ENCODE measurements around the gene LAT.

The LAT gene

DNA sequence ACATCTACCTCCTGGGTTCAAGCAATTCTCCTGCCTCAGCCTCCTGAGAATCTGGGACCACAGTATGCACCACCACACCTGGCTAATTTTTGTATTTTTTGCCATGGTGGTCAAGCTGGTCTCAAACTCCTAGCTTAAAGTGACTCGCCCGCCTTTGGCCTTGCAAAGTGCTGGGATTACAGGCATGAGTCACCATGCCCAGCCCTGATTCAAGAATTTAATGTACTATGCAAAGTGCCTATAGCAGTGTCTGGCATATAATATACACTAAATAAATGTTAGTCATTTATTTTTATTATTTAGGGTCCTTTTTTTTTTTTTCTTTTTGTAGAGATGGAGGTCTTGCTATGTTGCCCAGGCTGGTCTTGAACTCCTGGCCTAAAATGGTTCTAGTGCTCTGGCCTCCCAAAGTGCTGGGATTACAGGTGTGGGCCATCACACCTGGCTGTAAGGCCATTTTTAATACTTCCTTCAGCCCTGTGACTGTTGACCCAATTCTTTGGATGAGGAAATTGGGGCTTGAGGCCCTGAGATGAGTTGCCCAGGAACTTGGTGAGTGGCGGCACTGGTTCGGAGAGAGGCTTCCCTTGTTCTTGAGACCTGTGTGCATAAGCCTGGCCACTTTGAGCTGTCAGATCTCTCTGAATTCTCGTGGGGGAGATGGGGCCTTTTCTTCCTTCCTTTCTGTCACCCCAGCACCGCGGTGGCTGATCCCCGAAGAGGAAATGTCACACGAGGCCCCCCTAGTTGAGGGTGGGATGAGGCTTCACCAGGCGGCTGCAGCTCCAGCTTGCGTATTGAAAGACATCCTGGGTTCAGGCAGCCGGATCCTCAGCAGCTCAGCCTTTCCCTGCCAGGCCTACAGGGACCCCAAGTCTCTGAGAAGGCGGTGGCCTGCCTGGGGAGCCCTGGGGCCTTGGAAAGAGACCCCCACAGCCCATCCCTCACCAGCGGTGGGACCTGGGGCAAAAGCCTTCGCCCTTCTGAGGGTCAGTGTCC is 38.7 kb downstream of the LAT start:
- H3K27me3 ChIP-seq (ENCODE audit: control insufficient read depth, insufficient read depth, low read length, poor library complexity, severe bottlenecking): no peaks in the 10 kb centered on the region
- no peaks in the 10 kb centered on the region for H3K9me3 ChIP-seq (ENCODE audit: control insufficient read depth, low read length)
- no peaks in the 10 kb centered on the region for H3K36me3 ChIP-seq (ENCODE audit: control insufficient read depth, insufficient read depth, low read length)
- WGBS, 2 experiments: 90 to 91% methylated on average over 15 of the region's 15 CpGs
- H3K4me3 ChIP-seq (ENCODE audit: insufficient read depth, low read depth, low read length): no peak overlapping the region
- no peaks in the 10 kb centered on the region for H3K4me1 ChIP-seq (ENCODE audit: control insufficient read depth, insufficient read depth, low read length)
- no peak overlapping the region for H3K27ac ChIP-seq (ENCODE audit: insufficient read depth, low read depth, low read length, poor library complexity, severe bottlenecking)

DNA sequence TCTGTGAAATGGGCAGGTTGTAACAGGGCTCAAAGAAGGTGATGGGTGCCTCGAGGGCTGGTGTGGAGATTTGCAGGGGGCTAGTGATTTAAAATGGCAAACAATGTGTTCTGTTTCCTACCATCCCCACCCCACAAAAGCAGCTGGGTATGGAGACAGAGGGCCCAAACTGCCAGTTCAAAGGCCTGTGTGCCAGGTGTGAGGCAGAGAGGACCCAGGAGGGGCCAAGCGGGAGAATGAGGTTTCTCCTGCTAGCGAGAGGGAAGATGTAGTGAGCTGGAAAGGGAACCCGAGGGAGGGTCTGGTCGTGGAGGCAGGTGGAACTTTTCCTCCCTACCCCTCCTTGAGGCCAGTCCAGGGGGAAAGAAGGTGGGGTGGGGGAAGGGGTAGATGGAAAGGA is 39.4 kb downstream of the LAT start:
- no peaks in the 10 kb centered on the region for H3K36me3 ChIP-seq (ENCODE audit: control insufficient read depth, insufficient read depth, low read length)

DNA sequence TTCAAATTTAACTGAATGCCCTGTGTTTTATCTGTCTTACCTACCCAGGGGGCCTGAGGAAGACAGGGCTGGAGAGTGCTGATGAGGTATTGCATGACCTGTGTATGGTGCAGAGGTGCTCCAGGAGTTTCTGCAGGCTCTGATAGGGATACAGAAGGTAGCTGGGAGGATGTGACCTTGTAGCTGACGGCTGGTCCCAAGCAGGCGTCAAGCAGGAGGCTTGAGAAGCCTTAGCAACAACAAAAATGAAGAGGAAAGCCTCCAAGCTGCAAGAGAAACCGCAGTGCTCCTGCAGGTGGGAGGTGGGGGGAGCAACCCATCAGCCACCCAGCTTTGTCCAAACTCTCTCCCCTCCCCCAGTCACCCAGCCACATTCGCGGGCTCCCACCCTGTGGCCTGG is 40.4 kb downstream of the LAT start:
- no peaks in the 10 kb centered on the region for H3K36me3 ChIP-seq (ENCODE audit: control insufficient read depth, insufficient read depth, low read length)
- H3K27me3 ChIP-seq (ENCODE audit: control insufficient read depth, insufficient read depth, low read length, poor library complexity, severe bottlenecking): no peaks in the 10 kb centered on the region
- H3K4me1 ChIP-seq (ENCODE audit: control insufficient read depth, insufficient read depth, low read length): peaks cover 8% of the 10 kb centered on the region
- no peak overlapping the region for H3K4me3 ChIP-seq (ENCODE audit: insufficient read depth, low read depth, low read length)
- 67 to 73% methylated on average over 5 of the region's 5 CpGs for WGBS, 2 experiments
- H3K9me3 ChIP-seq (ENCODE audit: control insufficient read depth, low read length): no peaks in the 10 kb centered on the region
- H3K27ac ChIP-seq (ENCODE audit: insufficient read depth, low read depth, low read length, poor library complexity, severe bottlenecking): no peak overlapping the region

More for the DNA sequence above, 39.4 kb downstream of the LAT start:
- no peak overlapping the region for H3K4me3 ChIP-seq (ENCODE audit: insufficient read depth, low read depth, low read length)
- 89 to 92% methylated on average over 5 of the region's 5 CpGs for WGBS, 2 experiments
- H3K9me3 ChIP-seq (ENCODE audit: control insufficient read depth, low read length): no peaks in the 10 kb centered on the region
- no peak overlapping the region for H3K27ac ChIP-seq (ENCODE audit: insufficient read depth, low read depth, low read length, poor library complexity, severe bottlenecking)
- peaks cover 4% of the 10 kb centered on the region for H3K4me1 ChIP-seq (ENCODE audit: control insufficient read depth, insufficient read depth, low read length)
- no peaks in the 10 kb centered on the region for H3K27me3 ChIP-seq (ENCODE audit: control insufficient read depth, insufficient read depth, low read length, poor library complexity, severe bottlenecking)

DNA sequence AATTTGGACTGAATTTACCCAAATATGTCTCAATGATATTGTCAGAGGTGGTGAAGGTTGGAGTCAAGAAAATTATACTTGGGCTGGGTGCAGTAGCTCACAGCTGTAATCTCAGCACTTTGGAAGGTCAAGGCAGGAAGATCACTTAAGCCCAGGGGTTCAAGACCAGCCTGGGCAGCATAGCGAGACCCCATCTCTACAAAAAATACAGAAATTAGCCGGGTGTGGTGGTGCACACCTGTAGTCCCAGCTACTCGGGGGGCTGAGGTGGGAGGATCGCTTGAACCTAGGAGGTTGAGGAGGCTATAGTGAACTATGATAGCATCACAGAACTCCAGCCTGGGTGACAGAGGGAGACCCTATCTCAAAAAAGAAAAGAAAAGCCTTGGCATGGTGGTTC is 40.9 kb downstream of the LAT start:
- Histone ChIP-seq H3K36me3 (ENCODE audit: control insufficient read depth, insufficient read depth, low read length) (no peaks in the 10 kb centered on the region), H3K4me1 (ENCODE audit: control insufficient read depth, insufficient read depth, low read length) (peaks cover 8% of the 10 kb centered on the region), H3K27ac (ENCODE audit: insufficient read depth, low read depth, low read length, poor library complexity, severe bottlenecking) (no peak overlapping the region), H3K4me3 (ENCODE audit: insufficient read depth, low read depth, low read length) (no peak overlapping the region), H3K27me3 (ENCODE audit: control insufficient read depth, insufficient read depth, low read length, poor library complexity, severe bottlenecking) (no peaks in the 10 kb centered on the region), H3K9me3 (ENCODE audit: control insufficient read depth, low read length) (no peaks in the 10 kb centered on the region)
- 93 to 96% methylated on average over 4 of the region's 4 CpGs for WGBS, 2 experiments

DNA sequence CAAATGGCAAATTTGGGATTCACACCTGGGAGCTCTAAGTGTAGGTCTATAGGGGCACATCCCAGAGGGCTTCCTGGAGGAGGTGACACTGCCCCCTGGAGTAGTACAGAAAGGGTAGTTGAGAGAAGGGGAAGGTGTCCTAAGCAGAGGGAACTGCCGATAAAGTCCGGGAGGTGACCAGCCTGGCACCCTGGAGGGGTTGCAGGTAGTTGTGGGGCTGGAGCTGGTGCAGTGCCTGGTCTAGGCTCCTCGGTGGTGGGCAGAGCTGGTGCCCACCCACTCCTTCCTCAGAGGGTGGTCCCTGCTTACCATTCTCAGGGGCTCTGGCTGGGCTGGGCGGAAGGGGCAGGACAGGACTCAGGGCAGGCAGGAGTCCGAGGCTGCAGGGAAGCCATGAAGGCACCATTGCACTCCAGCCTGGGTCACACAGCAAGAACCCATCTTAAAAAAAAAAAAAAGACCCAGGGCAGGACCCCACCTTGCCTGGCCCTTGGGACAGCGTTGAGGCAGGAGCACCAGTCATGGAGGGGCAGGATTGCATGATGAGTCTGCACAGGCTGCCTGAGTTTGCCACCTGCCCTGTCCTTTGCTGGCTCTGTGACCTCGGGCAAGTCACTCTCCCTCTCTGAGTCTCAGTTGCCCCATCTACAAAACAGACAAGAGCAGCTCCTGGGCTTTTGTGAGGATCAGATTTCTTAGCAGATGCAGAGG is 43.8 kb downstream of the LAT start:
- Histone ChIP-seq H3K4me3 (ENCODE audit: insufficient read depth, low read depth, low read length) (no peak overlapping the region), H3K9me3 (ENCODE audit: control insufficient read depth, low read length) (no peaks in the 10 kb centered on the region), H3K4me1 (ENCODE audit: control insufficient read depth, insufficient read depth, low read length) (peaks cover 8% of the 10 kb centered on the region), H3K27ac (ENCODE audit: insufficient read depth, low read depth, low read length, poor library complexity, severe bottlenecking) (no peak overlapping the region), H3K27me3 (ENCODE audit: control insufficient read depth, insufficient read depth, low read length, poor library complexity, severe bottlenecking) (no peaks in the 10 kb centered on the region), H3K36me3 (ENCODE audit: control insufficient read depth, insufficient read depth, low read length) (no peaks in the 10 kb centered on the region)
- WGBS, 2 experiments: 76 to 81% methylated on average over 7 of the region's 7 CpGs

DNA sequence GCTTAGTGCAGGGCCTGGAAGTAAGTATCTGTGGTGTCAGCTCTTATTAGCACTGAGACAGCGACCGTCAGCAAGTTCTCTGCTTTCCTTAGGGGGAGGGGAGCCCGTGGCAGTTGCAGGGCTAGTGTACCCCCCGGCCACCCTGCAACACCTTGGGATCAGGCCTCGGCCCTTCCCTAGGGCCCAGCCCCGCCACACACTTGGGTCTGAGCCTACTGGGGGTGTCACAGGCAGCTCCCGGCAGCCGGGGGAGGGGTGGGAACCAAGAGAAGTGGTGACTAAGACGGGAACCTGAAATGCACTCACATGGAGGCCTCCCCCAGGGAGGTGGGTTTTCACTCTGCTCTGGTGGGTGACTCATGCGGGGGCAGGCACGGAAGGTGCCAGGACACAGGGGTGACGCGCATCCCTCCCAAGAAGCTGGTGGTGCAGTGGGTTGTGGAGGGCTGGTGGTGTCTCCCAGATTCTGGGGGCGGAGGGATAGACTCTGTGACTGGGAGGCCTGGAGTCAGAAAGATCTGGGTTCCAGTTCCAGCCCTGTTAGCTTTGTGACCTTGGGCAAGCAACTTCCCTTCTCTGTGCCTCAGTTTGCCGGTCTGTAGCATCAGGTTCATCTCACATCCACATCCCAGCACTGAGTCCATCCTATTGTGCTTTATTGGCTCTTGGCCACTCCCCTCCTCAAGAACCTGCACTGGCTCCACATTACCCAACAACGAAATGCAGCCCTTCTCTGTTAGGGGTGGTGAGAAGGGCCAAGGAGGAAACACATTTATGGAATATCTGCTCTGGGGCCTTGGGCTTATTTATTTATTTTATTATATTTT is 44.5 kb downstream of the LAT start:
- Histone ChIP-seq H3K27me3 (ENCODE audit: control insufficient read depth, insufficient read depth, low read length, poor library complexity, severe bottlenecking) (no peaks in the 10 kb centered on the region), H3K36me3 (ENCODE audit: control insufficient read depth, insufficient read depth, low read length) (no peaks in the 10 kb centered on the region), H3K27ac (ENCODE audit: insufficient read depth, low read depth, low read length, poor library complexity, severe bottlenecking) (peak overlapping the region; percentile 22), H3K9me3 (ENCODE audit: control insufficient read depth, low read length) (no peaks in the 10 kb centered on the region), H3K4me1 (ENCODE audit: control insufficient read depth, insufficient read depth, low read length) (peaks cover 8% of the 10 kb centered on the region), H3K4me3 (ENCODE audit: insufficient read depth, low read depth, low read length) (no peak overlapping the region)
- 63 to 65% methylated on average over 16 of the region's 16 CpGs for WGBS, 2 experiments

DNA sequence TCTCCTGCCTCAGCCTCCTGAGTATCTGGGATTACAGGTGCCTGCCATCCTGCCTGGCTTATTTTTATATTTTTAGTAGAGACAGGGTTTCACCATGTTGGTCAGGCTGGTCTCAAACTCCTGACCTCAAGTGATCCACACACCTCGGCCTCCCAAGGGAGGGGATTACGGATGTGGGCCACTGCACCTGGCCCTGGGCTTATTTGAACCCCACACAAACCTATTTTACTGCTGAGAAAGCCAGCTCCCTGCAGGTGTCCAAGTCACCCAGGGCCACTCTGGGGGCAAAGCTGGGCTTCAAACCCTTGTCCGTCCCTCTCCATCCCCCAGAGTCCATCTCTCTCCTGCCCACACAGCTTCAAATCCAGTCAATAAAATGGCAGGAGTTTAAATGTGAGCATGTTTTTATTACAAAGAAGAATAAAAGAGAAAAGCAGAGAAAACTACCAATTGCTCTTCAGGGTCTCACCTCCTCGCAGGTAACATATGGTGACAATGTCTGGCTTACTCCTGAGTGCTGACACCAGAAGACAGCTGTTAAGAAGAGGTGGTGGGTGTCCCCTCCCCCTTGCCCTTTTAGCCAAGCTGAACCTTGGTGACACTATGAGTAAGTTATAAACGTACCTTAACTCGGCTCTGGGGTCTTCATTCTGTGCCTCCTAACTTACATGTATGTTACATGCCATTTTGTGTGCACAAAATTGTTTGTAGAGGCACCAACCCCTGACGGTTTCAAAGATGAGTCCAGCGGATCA is 45.4 kb downstream of the LAT start:
- no peaks in the 10 kb centered on the region for H3K27me3 ChIP-seq (ENCODE audit: control insufficient read depth, insufficient read depth, low read length, poor library complexity, severe bottlenecking)
- 95 to 96% methylated on average over 7 to 8 of the region's 8 CpGs for WGBS, 2 experiments
- H3K4me1 ChIP-seq (ENCODE audit: control insufficient read depth, insufficient read depth, low read length): peaks cover 8% of the 10 kb centered on the region
- H3K27ac ChIP-seq (ENCODE audit: insufficient read depth, low read depth, low read length, poor library complexity, severe bottlenecking): no peak overlapping the region
- H3K9me3 ChIP-seq (ENCODE audit: control insufficient read depth, low read length): no peaks in the 10 kb centered on the region
- H3K36me3 ChIP-seq (ENCODE audit: control insufficient read depth, insufficient read depth, low read length): no peaks in the 10 kb centered on the region
- no peak overlapping the region for H3K4me3 ChIP-seq (ENCODE audit: insufficient read depth, low read depth, low read length)

Data from ectodermal cell (in vitro differentiated cells).